Peyer's patch (tissue), 4 donors: ENCODE measurements around the gene GOLGA6L7.

Experiments used
- CTCF ChIP-seq, 6 experiments: fragments of 450-650 bp in 4 of 6; fragments of 200-600 bp in 2 of 6; sonication (generic) in 1 of 6; IDR thresholded peaks; one replicate each; pipeline ENCODE4 v1.5.1; 2017 to 2019; ENCODE audit warnings: antibody characterized with exemption in 6 of 6, mild to moderate bottlenecking in 3 of 6, moderate library complexity in 1 of 6
- POLR2A ChIP-seq, 2 donors: fragments of 450-650 bp; IDR thresholded peaks; one replicate each; pipeline ENCODE4 v1.5.1; 2017; ENCODE audit warnings: antibody characterized with exemption in 2 of 2, mild to moderate bottlenecking in 2 of 2, moderate library complexity in 2 of 2

GRCh38 chr15:28873585-28874190, 25.2 kb upstream of the GOLGA6L7 start:
- TF ChIP-seq CTCF (IDR thresholded peaks at IDR 0.05) (no peak), POLR2A (IDR thresholded peaks at IDR 0.05) (no peak)
